HepG2 (cell line): ENCODE results near the gene TEX14. TPM values are rescaled to one million over a fixed set of nuclear protein-coding genes. Genes with fewer than 3 reads are reported as not detected.

ENCODE experiments used
- ATAC-seq: fragments of 200-7000 bp; cut with Tn5 transposase; 3 replicates; pipeline ENCODE4 v1.9.1; 2020; ENCODE audit warnings: mild to moderate bottlenecking, moderate library complexity
- BruUV-seq: library from RNA; stranded (reverse); fragments of 400-500 nt; replicated peaks from 2 replicates; lab custom pipeline; 2021; lab: Mats Ljungman, UMichigan
- CTCF ChIA-PET: fragments of 300-600 bp; formaldehyde crosslinking; extraction: SDS; loops from one replicate; lab custom pipeline; 2021; ENCODE audit warnings: low total read pairs, inconsistent platforms, low intra/inter-chr PET ratio; lab: Yijun Ruan, JAX
- POLR2A ChIA-PET: fragments of 350-600 bp; sonication (Branson Sonifier 250); formaldehyde crosslinking; loops from one replicate; lab custom pipeline; 2020; ENCODE audit warnings: antibody characterized with exemption, inconsistent platforms; lab: Yijun Ruan, JAX
- DNase-seq: peaks from one replicate; pipeline ENCODE4 v3.0.0-alpha.2; 2015; ENCODE audit warnings: low spot score
- FAIRE-seq: peaks from 3 replicates; lab custom pipeline; 2011; peaks lifted over from hg19 to GRCh38; lab: Jason Lieb, UNC
- H2AFZ ChIP-seq: one replicate; pipeline ENCODE4 v1.6.1; 2011; ENCODE audit warnings: low read length, inconsistent platforms
- H3K27ac ChIP-seq: fragments of 300-600 bp; 3 replicates; pipeline ENCODE4 v1.8.0; 2011; ENCODE audit warnings: mixed run types, mild to moderate bottlenecking, mixed read lengths, low read length, inconsistent platforms; ENCODE audit not compliant: insufficient read depth; ENCODE audit errors: extremely low read length
- H3K27me3 ChIP-seq, 2 experiments: fragments of 200-600 bp in 1 of 2; 2 replicates in 1 of 2; 3 replicates in 1 of 2; pipeline versions ENCODE4 v1.6.0 to v1.8.0; 2011; ENCODE audit warnings: low read length in 2 of 2, mild to moderate bottlenecking in 2 of 2, moderate library complexity in 2 of 2, inconsistent platforms in 1 of 2; ENCODE audit not compliant: insufficient read depth in 2 of 2, control insufficient read depth in 1 of 2
- H3K36me3 ChIP-seq, 2 experiments: fragments of 200-600 bp in 1 of 2; replicated peaks in 1 of 2; 2 replicates in 1 of 2; 3 replicates in 1 of 2; pipeline versions ENCODE4 v1.5.1 to v1.8.0; 2011; ENCODE audit warnings: low read length in 2 of 2, inconsistent platforms in 1 of 2; ENCODE audit not compliant: insufficient read depth in 2 of 2, control insufficient read depth in 1 of 2
- H3K4me1 ChIP-seq: 2 replicates; pipeline ENCODE4 v1.5.1; 2012; ENCODE audit warnings: low read length, inconsistent platforms; ENCODE audit not compliant: insufficient read depth
- H3K4me2 ChIP-seq: 2 replicates; pipeline ENCODE4 v1.6.0; 2011; ENCODE audit warnings: low read depth, low read length, inconsistent platforms
- H3K4me3 ChIP-seq, 3 experiments: fragments of 200-600 bp in 1 of 3; sonication (generic), shearing (Covaris generic) in 1 of 3; replicated peaks in 1 of 3; 2 replicates each; pipeline ENCODE4 v1.5.1; 2011 to 2016; ENCODE audit warnings: low read length in 3 of 3, inconsistent platforms in 2 of 3, low read depth in 2 of 3, mild to moderate bottlenecking in 2 of 3, control low read depth in 1 of 3, mixed read lengths in 1 of 3; ENCODE audit not compliant: insufficient read depth in 1 of 3
- H3K79me2 ChIP-seq: one replicate; pipeline ENCODE4 v1.6.1; 2011; ENCODE audit warnings: low read length, inconsistent platforms; ENCODE audit not compliant: insufficient read depth
- H3K9ac ChIP-seq: 2 replicates; pipeline ENCODE4 v1.6.0; 2011; ENCODE audit warnings: mild to moderate bottlenecking, low read depth, low read length, inconsistent platforms; ENCODE audit not compliant: insufficient read depth
- H3K9me3 ChIP-seq: 2 replicates; pipeline ENCODE4 v1.5.1; 2012; ENCODE audit warnings: mild to moderate bottlenecking, low read length
- H4K20me1 ChIP-seq: 2 replicates; pipeline ENCODE4 v1.6.0; 2011; ENCODE audit warnings: inconsistent platforms, mild to moderate bottlenecking, low read length, moderate library complexity; ENCODE audit not compliant: insufficient read depth
- KDM4B ChIP-seq: sonication (generic); formaldehyde crosslinking; IDR thresholded peaks from 2 replicates; pipeline ENCODE4 v1.4.0; 2020; ENCODE audit warnings: missing genetic modification reagents
- SNRNP70 ChIP-seq: fragments of 200-400 bp; formaldehyde crosslinking; IDR thresholded peaks from 2 replicates; pipeline ENCODE4 v1.6.1; 2017; ENCODE audit warnings: mild to moderate bottlenecking, low read depth, low read length, moderate library complexity
- ZNF557 ChIP-seq: sonication (generic); formaldehyde crosslinking; IDR thresholded peaks from 2 replicates; pipeline ENCODE4 v1.4.0; 2020; ENCODE audit warnings: missing genetic modification reagents
- WGBS: methylation state at CpG from one replicate; pipeline ENCODE4 v1.1.6; 2017; ENCODE audit warnings: low lambda C conversion rate; 5-methylcytosine and 5-hydroxymethylcytosine counted together
- in situ Hi-C: cut with HindIII; loops from 2 replicates; pipeline ENCODE4 v1.10.0; 2017; ENCODE audit warnings: low pct_unique_long_range_greater_than_20kb; ENCODE audit not compliant: extremely low pct_ligation_motif_present
- intact Hi-C: fragments of 100-400 bp; cut with micrococcal nuclease; formaldehyde crosslinking; loops from one replicate; pipeline ENCODE4 v1.10.0; 2022; ENCODE audit not compliant: unreplicated experiment
- polyA plus RNA-seq, 8 experiments: library from polyadenylated mRNA; depleted of rRNA in 3 of 8; stranded (reverse) in 7 of 8; unstranded in 1 of 8; fragments of >200 nt; fragmentation: Illumina TruSeq in 4 of 8; extraction: Trizol in 4 of 8; gene quantifications; 2 replicates each; pipeline versions ENCODE4 v1.2.1 to v1.2.3, GENCODE V29; 2011 to 2016; ENCODE audit warnings: low read depth in 4 of 8, missing spikeins in 1 of 8, mixed read lengths in 1 of 8; ENCODE audit not compliant: insufficient read depth in 1 of 8
- total RNA-seq, 5 experiments: library from RNA; depleted of rRNA; stranded (reverse); fragments of >200 nt; fragmentation: Illumina TruSeq; extraction: Trizol; gene quantifications; 2 replicates each; pipeline ENCODE4 v1.2.3, GENCODE V29; 2016; ENCODE audit warnings: low read depth in 1 of 5
- TF ChIP-seq, protein P1 (sequence below): sonication (generic); formaldehyde crosslinking; IDR thresholded peaks from 2 replicates; pipeline ENCODE4 v1.4.0; 2020; ENCODE audit warnings: missing genetic modification reagents
- TF ChIP-seq, protein P2 (sequence below): sonication (generic); formaldehyde crosslinking; IDR thresholded peaks from 2 replicates; pipeline ENCODE4 v1.4.0; 2020; ENCODE audit warnings: missing genetic modification reagents
- TF ChIP-seq, protein P3 (sequence below): sonication (generic); formaldehyde crosslinking; IDR thresholded peaks from 2 replicates; pipeline ENCODE4 v1.4.0; 2020; ENCODE audit warnings: mild to moderate bottlenecking, missing genetic modification reagents, borderline replicate concordance

TEX14 gene
- total and polyA plus RNA-seq, 2 of the 13 experiments (the other 11 are each of a cell fraction or from before 2014, with no cell fraction given) = 0.04 to 0.07 TPM

DNA sequence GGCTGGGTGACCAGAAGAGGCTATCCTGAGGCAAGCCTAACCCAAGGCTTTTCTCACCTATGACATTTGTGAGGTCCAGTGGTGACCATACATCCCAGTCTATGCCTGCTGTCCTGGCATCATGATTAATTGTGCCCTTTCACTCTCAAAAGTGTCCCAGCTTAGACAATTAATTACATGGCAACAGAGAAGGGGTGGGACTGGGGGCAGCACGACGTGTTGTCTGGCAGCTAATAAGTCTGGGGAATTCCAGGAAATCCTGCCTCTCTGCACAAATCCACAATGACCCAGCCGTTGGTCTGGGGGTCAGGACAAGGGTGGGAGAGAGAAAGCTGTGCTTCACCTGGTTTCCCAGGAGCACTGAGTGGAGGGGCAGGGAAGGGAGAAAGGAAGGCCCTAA, 163.4 kb downstream of the TEX14 start:
- H3K9ac ChIP-seq = no peak overlapping the region
- no peak overlapping the region for H2AFZ ChIP-seq
- no peaks in the 10 kb centered on the region for H3K36me3 ChIP-seq
- ChIA-PET POLR2A (interaction anchor here (2.1 to 3.0 kb wide), 2 partner anchors 10 to 103 kb away, joined by 7 to 9 read pairs; no protein-coding TSS in a partner anchor), CTCF (no interaction called here)
- in situ Hi-C loops = no loop called here
- no peak overlapping the region for H3K4me3 ChIP-seq
- ATAC-seq (no peak), DNase-seq (no peak), FAIRE-seq (no peak)
- H3K27me3 ChIP-seq = peaks cover 9 to 45% of the 10 kb centered on the region in 2 experiments; a peak in 3 of 5 replicates
- H3K27ac ChIP-seq = no peak overlapping the region
- WGBS = 23% methylated on average over 3 of the region's 3 CpGs
- no TSS peak for BruUV-seq
- intact Hi-C loops = no loop called here
- no peak overlapping the region for H3K4me2 ChIP-seq
- no peaks in the 10 kb centered on the region for H3K9me3 ChIP-seq
- peaks cover 40% of the 10 kb centered on the region for H3K4me1 ChIP-seq
- no peaks in the 10 kb centered on the region for H4K20me1 ChIP-seq
- H3K79me2 ChIP-seq = no peaks in the 10 kb centered on the region
- TF ChIP-seq, protein P1, sequence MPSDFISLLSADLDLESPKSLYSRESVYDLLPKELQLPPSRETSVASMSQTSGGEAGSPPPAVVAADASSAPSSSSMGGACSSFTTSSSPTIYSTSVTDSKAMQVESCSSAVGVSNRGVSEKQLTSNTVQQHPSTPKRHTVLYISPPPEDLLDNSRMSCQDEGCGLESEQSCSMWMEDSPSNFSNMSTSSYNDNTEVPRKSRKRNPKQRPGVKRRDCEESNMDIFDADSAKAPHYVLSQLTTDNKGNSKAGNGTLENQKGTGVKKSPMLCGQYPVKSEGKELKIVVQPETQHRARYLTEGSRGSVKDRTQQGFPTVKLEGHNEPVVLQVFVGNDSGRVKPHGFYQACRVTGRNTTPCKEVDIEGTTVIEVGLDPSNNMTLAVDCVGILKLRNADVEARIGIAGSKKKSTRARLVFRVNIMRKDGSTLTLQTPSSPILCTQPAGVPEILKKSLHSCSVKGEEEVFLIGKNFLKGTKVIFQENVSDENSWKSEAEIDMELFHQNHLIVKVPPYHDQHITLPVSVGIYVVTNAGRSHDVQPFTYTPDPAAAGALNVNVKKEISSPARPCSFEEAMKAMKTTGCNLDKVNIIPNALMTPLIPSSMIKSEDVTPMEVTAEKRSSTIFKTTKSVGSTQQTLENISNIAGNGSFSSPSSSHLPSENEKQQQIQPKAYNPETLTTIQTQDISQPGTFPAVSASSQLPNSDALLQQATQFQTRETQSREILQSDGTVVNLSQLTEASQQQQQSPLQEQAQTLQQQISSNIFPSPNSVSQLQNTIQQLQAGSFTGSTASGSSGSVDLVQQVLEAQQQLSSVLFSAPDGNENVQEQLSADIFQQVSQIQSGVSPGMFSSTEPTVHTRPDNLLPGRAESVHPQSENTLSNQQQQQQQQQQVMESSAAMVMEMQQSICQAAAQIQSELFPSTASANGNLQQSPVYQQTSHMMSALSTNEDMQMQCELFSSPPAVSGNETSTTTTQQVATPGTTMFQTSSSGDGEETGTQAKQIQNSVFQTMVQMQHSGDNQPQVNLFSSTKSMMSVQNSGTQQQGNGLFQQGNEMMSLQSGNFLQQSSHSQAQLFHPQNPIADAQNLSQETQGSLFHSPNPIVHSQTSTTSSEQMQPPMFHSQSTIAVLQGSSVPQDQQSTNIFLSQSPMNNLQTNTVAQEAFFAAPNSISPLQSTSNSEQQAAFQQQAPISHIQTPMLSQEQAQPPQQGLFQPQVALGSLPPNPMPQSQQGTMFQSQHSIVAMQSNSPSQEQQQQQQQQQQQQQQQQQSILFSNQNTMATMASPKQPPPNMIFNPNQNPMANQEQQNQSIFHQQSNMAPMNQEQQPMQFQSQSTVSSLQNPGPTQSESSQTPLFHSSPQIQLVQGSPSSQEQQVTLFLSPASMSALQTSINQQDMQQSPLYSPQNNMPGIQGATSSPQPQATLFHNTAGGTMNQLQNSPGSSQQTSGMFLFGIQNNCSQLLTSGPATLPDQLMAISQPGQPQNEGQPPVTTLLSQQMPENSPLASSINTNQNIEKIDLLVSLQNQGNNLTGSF (CRISPR knock-in tag) = no peak
- no peak for TF ChIP-seq SNRNP70
- TF ChIP-seq ZNF557 (CRISPR knock-in tag) = no peak
- no peak for TF ChIP-seq KDM4B (CRISPR knock-in tag)
- TF ChIP-seq, protein P2, sequence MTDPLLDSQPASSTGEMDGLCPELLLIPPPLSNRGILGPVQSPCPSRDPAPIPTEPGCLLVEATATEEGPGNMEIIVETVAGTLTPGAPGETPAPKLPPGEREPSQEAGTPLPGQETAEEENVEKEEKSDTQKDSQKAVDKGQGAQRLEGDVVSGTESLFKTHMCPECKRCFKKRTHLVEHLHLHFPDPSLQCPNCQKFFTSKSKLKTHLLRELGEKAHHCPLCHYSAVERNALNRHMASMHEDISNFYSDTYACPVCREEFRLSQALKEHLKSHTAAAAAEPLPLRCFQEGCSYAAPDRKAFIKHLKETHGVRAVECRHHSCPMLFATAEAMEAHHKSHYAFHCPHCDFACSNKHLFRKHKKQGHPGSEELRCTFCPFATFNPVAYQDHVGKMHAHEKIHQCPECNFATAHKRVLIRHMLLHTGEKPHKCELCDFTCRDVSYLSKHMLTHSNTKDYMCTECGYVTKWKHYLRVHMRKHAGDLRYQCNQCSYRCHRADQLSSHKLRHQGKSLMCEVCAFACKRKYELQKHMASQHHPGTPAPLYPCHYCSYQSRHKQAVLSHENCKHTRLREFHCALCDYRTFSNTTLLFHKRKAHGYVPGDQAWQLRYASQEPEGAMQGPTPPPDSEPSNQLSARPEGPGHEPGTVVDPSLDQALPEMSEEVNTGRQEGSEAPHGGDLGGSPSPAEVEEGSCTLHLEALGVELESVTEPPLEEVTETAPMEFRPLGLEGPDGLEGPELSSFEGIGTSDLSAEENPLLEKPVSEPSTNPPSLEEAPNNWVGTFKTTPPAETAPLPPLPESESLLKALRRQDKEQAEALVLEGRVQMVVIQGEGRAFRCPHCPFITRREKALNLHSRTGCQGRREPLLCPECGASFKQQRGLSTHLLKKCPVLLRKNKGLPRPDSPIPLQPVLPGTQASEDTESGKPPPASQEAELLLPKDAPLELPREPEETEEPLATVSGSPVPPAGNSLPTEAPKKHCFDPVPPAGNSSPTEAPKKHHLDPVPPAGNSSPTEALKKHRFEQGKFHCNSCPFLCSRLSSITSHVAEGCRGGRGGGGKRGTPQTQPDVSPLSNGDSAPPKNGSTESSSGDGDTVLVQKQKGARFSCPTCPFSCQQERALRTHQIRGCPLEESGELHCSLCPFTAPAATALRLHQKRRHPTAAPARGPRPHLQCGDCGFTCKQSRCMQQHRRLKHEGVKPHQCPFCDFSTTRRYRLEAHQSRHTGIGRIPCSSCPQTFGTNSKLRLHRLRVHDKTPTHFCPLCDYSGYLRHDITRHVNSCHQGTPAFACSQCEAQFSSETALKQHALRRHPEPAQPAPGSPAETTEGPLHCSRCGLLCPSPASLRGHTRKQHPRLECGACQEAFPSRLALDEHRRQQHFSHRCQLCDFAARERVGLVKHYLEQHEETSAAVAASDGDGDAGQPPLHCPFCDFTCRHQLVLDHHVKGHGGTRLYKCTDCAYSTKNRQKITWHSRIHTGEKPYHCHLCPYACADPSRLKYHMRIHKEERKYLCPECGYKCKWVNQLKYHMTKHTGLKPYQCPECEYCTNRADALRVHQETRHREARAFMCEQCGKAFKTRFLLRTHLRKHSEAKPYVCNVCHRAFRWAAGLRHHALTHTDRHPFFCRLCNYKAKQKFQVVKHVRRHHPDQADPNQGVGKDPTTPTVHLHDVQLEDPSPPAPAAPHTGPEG (CRISPR knock-in tag) = no peak
- TF ChIP-seq, protein P3, sequence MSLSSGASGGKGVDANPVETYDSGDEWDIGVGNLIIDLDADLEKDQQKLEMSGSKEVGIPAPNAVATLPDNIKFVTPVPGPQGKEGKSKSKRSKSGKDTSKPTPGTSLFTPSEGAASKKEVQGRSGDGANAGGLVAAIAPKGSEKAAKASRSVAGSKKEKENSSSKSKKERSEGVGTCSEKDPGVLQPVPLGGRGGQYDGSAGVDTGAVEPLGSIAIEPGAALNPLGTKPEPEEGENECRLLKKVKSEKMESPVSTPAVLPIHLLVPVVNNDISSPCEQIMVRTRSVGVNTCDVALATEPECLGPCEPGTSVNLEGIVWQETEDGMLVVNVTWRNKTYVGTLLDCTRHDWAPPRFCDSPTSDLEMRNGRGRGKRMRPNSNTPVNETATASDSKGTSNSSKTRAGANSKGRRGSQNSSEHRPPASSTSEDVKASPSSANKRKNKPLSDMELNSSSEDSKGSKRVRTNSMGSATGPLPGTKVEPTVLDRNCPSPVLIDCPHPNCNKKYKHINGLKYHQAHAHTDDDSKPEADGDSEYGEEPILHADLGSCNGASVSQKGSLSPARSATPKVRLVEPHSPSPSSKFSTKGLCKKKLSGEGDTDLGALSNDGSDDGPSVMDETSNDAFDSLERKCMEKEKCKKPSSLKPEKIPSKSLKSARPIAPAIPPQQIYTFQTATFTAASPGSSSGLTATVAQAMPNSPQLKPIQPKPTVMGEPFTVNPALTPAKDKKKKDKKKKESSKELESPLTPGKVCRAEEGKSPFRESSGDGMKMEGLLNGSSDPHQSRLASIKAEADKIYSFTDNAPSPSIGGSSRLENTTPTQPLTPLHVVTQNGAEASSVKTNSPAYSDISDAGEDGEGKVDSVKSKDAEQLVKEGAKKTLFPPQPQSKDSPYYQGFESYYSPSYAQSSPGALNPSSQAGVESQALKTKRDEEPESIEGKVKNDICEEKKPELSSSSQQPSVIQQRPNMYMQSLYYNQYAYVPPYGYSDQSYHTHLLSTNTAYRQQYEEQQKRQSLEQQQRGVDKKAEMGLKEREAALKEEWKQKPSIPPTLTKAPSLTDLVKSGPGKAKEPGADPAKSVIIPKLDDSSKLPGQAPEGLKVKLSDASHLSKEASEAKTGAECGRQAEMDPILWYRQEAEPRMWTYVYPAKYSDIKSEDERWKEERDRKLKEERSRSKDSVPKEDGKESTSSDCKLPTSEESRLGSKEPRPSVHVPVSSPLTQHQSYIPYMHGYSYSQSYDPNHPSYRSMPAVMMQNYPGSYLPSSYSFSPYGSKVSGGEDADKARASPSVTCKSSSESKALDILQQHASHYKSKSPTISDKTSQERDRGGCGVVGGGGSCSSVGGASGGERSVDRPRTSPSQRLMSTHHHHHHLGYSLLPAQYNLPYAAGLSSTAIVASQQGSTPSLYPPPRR = no peak
